ENCODE data around the gene NID1. TPM values are rescaled to one million over a fixed set of nuclear protein-coding genes. Genes with fewer than 3 reads are reported as not detected.

Gene NID1
- total RNA-seq, 1 experiment from 2014 or later = 8.6 TPM

DNA sequence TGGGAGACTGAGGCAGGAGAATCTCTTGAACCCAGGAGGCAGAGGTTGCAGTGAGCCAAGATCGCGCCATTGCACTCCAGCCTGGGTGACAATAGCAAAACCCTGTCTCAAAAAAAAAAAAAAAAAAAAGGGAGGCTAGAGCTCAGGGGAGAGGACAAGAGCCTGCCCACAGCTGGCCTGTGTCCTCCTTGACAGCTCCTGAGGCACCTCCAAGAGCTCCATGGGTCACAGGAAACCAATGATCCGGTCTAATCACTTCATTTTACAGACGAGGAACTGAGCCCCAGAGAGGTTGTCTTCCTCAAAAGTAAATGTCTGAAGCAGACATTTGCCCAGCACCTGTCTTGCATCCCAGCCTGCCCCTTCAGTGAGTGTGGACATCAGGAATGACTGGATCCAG, 49.4 kb downstream of the NID1 start:
- no peak overlapping the region for H3K27ac Mint-ChIP-seq (ENCODE audit: unreplicated experiment)
- H3K4me1 Mint-ChIP-seq (ENCODE audit: low read depth, unreplicated experiment) = no peaks in the 10 kb centered on the region
- H3K27me3 Mint-ChIP-seq (ENCODE audit: unreplicated experiment) = peaks cover 6% of the 10 kb centered on the region
- DNase-seq = no peak
- TF ChIP-seq, protein P1, sequence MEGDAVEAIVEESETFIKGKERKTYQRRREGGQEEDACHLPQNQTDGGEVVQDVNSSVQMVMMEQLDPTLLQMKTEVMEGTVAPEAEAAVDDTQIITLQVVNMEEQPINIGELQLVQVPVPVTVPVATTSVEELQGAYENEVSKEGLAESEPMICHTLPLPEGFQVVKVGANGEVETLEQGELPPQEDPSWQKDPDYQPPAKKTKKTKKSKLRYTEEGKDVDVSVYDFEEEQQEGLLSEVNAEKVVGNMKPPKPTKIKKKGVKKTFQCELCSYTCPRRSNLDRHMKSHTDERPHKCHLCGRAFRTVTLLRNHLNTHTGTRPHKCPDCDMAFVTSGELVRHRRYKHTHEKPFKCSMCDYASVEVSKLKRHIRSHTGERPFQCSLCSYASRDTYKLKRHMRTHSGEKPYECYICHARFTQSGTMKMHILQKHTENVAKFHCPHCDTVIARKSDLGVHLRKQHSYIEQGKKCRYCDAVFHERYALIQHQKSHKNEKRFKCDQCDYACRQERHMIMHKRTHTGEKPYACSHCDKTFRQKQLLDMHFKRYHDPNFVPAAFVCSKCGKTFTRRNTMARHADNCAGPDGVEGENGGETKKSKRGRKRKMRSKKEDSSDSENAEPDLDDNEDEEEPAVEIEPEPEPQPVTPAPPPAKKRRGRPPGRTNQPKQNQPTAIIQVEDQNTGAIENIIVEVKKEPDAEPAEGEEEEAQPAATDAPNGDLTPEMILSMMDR (IDR thresholded peaks at IDR 0.05; ENCODE audit: unreplicated experiment) = no peak
- CTCF ChIA-PET = interaction anchor here (0.5 to 1.9 kb wide), 2 partner anchors 12 to 14 kb away, joined by 4 read pairs; no protein-coding TSS in a partner anchor
- no peaks in the 10 kb centered on the region for H3K36me3 Mint-ChIP-seq (ENCODE audit: insufficient read depth, unreplicated experiment)
- BruUV-seq (replicated peaks) = no TSS peak
- intact Hi-C loops (cut with micrococcal nuclease; ENCODE audit: unreplicated experiment) = no loop called here
- no peak overlapping the region for H3K4me3 Mint-ChIP-seq (ENCODE audit: low read depth, unreplicated experiment)
- H3K9me3 Mint-ChIP-seq (ENCODE audit: low read depth, unreplicated experiment) = no peaks in the 10 kb centered on the region

DNA sequence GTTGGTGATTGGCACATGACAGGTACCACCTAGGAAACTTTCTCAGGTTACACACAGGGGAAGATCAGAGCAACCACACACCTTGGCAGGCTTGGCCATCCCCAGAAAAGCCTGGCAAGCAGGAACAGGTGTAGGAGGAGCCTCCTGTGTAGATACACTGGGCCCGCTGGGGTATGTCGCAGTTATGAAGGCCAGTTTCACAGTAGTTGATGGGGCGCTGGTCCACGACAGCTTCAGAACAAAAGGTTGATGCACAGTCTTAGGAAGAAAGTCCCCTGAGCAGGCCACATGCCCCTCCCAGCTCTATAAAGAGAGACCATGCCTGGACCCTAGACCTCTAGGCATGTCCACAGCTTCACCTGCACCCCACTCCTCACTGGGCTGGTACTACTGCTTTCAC, 51.6 kb downstream of the NID1 start:
- H3K27ac Mint-ChIP-seq (ENCODE audit: unreplicated experiment) = no peak overlapping the region
- BruUV-seq (replicated peaks) = no TSS peak
- H3K27me3 Mint-ChIP-seq (ENCODE audit: unreplicated experiment) = no peaks in the 10 kb centered on the region
- no peaks in the 10 kb centered on the region for H3K36me3 Mint-ChIP-seq (ENCODE audit: insufficient read depth, unreplicated experiment)
- TF ChIP-seq, protein P1 (IDR thresholded peaks at IDR 0.05; ENCODE audit: unreplicated experiment) = no peak
- no peak overlapping the region for H3K4me3 Mint-ChIP-seq (ENCODE audit: low read depth, unreplicated experiment)
- intact Hi-C loops (cut with micrococcal nuclease; ENCODE audit: unreplicated experiment) = no loop called here
- no peaks in the 10 kb centered on the region for H3K9me3 Mint-ChIP-seq (ENCODE audit: low read depth, unreplicated experiment)
- no peak for DNase-seq
- CTCF ChIA-PET = interaction anchor here (0.6 kb wide), 1 partner anchor 480 kb away, joined by 4 read pairs; no protein-coding TSS in a partner anchor
- H3K4me1 Mint-ChIP-seq (ENCODE audit: low read depth, unreplicated experiment) = no peaks in the 10 kb centered on the region

DNA sequence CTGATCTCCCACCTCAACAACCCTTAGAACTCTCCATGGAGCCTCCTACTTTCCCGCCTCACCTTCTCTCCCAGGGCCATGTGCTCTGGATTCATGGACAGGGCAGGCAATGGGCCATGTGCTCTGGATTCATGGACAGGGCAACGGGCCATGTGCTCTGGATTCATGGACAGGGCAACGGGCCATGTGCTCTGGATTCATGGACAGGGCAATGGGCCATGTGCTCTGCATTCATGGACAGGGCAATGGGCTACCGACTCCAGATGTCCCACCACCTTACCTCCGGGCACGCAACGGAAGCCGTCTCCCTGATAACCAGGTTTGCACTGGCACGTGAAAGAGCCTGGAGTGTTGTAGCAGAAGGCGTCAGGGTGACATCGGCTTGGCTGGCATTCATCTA, 53.2 kb downstream of the NID1 start:
- TF ChIP-seq, protein P1 (IDR thresholded peaks at IDR 0.05; ENCODE audit: unreplicated experiment) = no peak
- intact Hi-C loops (cut with micrococcal nuclease; ENCODE audit: unreplicated experiment) = no loop called here
- no peak overlapping the region for H3K4me3 Mint-ChIP-seq (ENCODE audit: low read depth, unreplicated experiment)
- no peaks in the 10 kb centered on the region for H3K9me3 Mint-ChIP-seq (ENCODE audit: low read depth, unreplicated experiment)
- H3K36me3 Mint-ChIP-seq (ENCODE audit: insufficient read depth, unreplicated experiment) = no peaks in the 10 kb centered on the region
- no peak overlapping the region for H3K27ac Mint-ChIP-seq (ENCODE audit: unreplicated experiment)
- no peak for DNase-seq
- CTCF ChIA-PET = interaction anchor here (0.7 kb wide), 1 partner anchor 92 kb away, joined by 3 read pairs; no protein-coding TSS in a partner anchor
- BruUV-seq (replicated peaks) = no TSS peak
- H3K4me1 Mint-ChIP-seq (ENCODE audit: low read depth, unreplicated experiment) = no peaks in the 10 kb centered on the region
- H3K27me3 Mint-ChIP-seq (ENCODE audit: unreplicated experiment) = peaks cover 4% of the 10 kb centered on the region

DNA sequence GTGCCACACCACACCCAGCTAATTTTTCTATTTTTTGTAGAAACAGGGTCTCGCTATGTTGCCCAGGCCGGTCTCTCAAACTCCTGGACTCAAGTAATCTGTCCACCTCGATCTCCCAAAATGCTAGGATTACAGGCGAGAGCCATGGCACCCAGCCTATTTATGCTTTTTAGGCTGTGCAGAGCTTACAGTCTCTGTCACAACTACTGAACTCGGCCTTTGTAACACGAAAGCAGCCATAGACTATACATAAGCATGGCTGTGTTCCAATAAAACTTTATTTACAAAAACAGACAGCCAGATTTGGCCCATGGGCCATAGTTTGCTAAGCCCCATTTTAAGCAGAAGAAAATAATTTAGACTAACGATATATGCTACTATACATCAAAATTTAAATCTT, 54.4 kb downstream of the NID1 start:
- Mint-ChIP-seq H3K4me3 (ENCODE audit: low read depth, unreplicated experiment) (no peak overlapping the region), H3K36me3 (ENCODE audit: insufficient read depth, unreplicated experiment) (no peaks in the 10 kb centered on the region), H3K4me1 (ENCODE audit: low read depth, unreplicated experiment) (no peaks in the 10 kb centered on the region), H3K9me3 (ENCODE audit: low read depth, unreplicated experiment) (no peaks in the 10 kb centered on the region), H3K27ac (ENCODE audit: unreplicated experiment) (no peak overlapping the region), H3K27me3 (ENCODE audit: unreplicated experiment) (peaks cover 15% of the 10 kb centered on the region)
- TF ChIP-seq, protein P1 (IDR thresholded peaks at IDR 0.05; ENCODE audit: unreplicated experiment) = no peak
- BruUV-seq (replicated peaks) = no TSS peak
- intact Hi-C loops (cut with micrococcal nuclease; ENCODE audit: unreplicated experiment) = no loop called here
- CTCF ChIA-PET = no interaction called here
- DNase-seq = no peak

All from Calu3 (cell line).